ENCODE results near the gene ATP1A4. TPM values are rescaled to one million over a fixed set of nuclear protein-coding genes. Genes with fewer than 3 reads are reported as not detected.

The ATP1A4 gene
- total RNA-seq, 1 donor from 2014 or later, result 0.27 TPM

- Mint-ChIP-seq H3K4me1 (ENCODE audit: unreplicated experiment) (no peaks in the 10 kb centered on the region), H3K36me3 (peaks cover 12% of the 10 kb centered on the region), H3K9me3 (no peaks in the 10 kb centered on the region), H3K27me3 (no peaks in the 10 kb centered on the region), H3K27ac (no peak overlapping the region), H3K4me3 (no peak overlapping the region)
- no peak for TF ChIP-seq CTCF (conservative IDR thresholded peaks at IDR 0.05)
- DNase-seq (ENCODE audit: extremely low spot score, unreplicated experiment), result no peak
Observed at GRCh38 chr1:160227561-160227960, 76.2 kb downstream of the ATP1A4 start.

GRCh38 chr1:160228431-160228830 lies 77.0 kb downstream of the ATP1A4 start:
- Mint-ChIP-seq H3K4me1 (ENCODE audit: unreplicated experiment) (no peaks in the 10 kb centered on the region), H3K4me3 (no peak overlapping the region), H3K27ac (no peak overlapping the region), H3K27me3 (no peaks in the 10 kb centered on the region), H3K36me3 (peaks cover 11% of the 10 kb centered on the region), H3K9me3 (no peaks in the 10 kb centered on the region)
- no peak for TF ChIP-seq CTCF (conservative IDR thresholded peaks at IDR 0.05)
- DNase-seq (ENCODE audit: extremely low spot score, unreplicated experiment), result no peak

DNA sequence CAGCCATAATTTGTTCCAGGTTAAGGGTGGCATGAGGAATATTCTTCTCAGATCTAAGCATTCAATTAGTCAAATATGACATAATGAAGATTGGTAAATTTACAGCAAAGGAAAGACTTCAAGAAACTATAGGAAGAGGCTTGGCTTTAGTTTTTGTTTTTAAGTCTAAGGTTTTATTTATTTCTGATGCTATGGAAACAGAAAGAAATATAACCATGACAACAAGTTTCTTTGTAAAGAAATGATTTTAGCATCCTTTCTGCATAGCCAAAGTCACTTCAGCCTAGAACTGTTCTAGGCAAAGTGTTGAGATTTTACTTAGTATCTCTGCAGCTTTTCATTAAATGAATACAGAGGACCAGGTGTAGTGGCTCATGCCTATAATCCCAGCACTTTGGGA lies 81.5 kb downstream of the ATP1A4 start:
- Mint-ChIP-seq H3K9me3 (no peaks in the 10 kb centered on the region), H3K4me3 (no peak overlapping the region), H3K4me1 (ENCODE audit: unreplicated experiment) (no peaks in the 10 kb centered on the region), H3K27ac (no peak overlapping the region), H3K36me3 (peaks cover 8% of the 10 kb centered on the region), H3K27me3 (no peaks in the 10 kb centered on the region)
- no peak for DNase-seq (ENCODE audit: extremely low spot score, unreplicated experiment)
- no peak for TF ChIP-seq CTCF (conservative IDR thresholded peaks at IDR 0.05)

Other genes starting within 250 kb of the ATP1A4 start
- 138 and 208 TPM in 2 replicates for gene TAGLN2, start 226.1 kb upstream of the ATP1A4 start, total RNA-seq (ENCODE audit: low replicate concordance)
- gene IGSF9, start 206.0 kb upstream of the ATP1A4 start, total RNA-seq (ENCODE audit: low replicate concordance), result 36.4 and 44.3 TPM in 2 replicates
- not detected in 2 replicates for gene SLAMF9, start 197.4 kb upstream of the ATP1A4 start, total RNA-seq (ENCODE audit: low replicate concordance)
- 9.4 and 12.0 TPM in 2 replicates for gene PIGM, start 119.6 kb upstream of the ATP1A4 start, total RNA-seq (ENCODE audit: low replicate concordance)
- gene KCNJ10, start 81.4 kb upstream of the ATP1A4 start, total RNA-seq (ENCODE audit: low replicate concordance), result not detected in 2 replicates
- not detected in 2 replicates for gene KCNJ9, start 70.1 kb upstream of the ATP1A4 start, total RNA-seq (ENCODE audit: low replicate concordance)
- gene IGSF8, start 53.0 kb upstream of the ATP1A4 start, total RNA-seq (ENCODE audit: low replicate concordance), result 27.7 and 33.2 TPM in 2 replicates
- 0.26 and 14.5 TPM in 2 replicates for gene ATP1A2, start 35.8 kb upstream of the ATP1A4 start, total RNA-seq (ENCODE audit: low replicate concordance)
- 0.46 and 1.4 TPM in 2 replicates for gene CASQ1, start 39.0 kb downstream of the ATP1A4 start, total RNA-seq (ENCODE audit: low replicate concordance)
- gene PEA15, start 53.8 kb downstream of the ATP1A4 start, total RNA-seq (ENCODE audit: low replicate concordance), result 67.7 and 72.8 TPM in 2 replicates
- gene DCAF8, start 110.9 kb downstream of the ATP1A4 start, total RNA-seq (ENCODE audit: low replicate concordance), result 127 and 154 TPM in 2 replicates
- gene PEX19, start 133.5 kb downstream of the ATP1A4 start, total RNA-seq (ENCODE audit: low replicate concordance), result 50.4 and 66.9 TPM in 2 replicates
- gene COPA, start 191.6 kb downstream of the ATP1A4 start, total RNA-seq (ENCODE audit: low replicate concordance), result 174 and 226 TPM in 2 replicates
- gene NCSTN, start 191.8 kb downstream of the ATP1A4 start, total RNA-seq (ENCODE audit: low replicate concordance), result 103 and 104 TPM in 2 replicates
- gene NHLH1, start 215.5 kb downstream of the ATP1A4 start, total RNA-seq (ENCODE audit: low replicate concordance), result 0.48 and 2.2 TPM in 2 replicates
- gene VANGL2, start 249.0 kb downstream of the ATP1A4 start, total RNA-seq (ENCODE audit: low replicate concordance), result 19.8 and 67.3 TPM in 2 replicates

Data from type B pancreatic cell (in vitro differentiated cells).